ENCODE data around the gene EML4. TPM values are rescaled to one million over a fixed set of nuclear protein-coding genes. Genes with fewer than 3 reads are reported as not detected.

The EML4 gene
- total RNA-seq, 4 donors from 2014 or later, result 3.0 to 5.0 (median 4.6) TPM

- H3K27ac ChIP-seq, result no peak overlapping the region
- ATAC-seq, result no peak
- no peak for TF ChIP-seq CTCF (IDR thresholded peaks at IDR 0.05 in 4 of 5, conservative IDR thresholded peaks at IDR 0.05 in 1 of 5)
- TF ChIP-seq POLR2A (IDR thresholded peaks at IDR 0.05), result no peak
- intact Hi-C loops (cut with DNase I; ENCODE audit: low total_unique reads) (no loop called here), in situ Hi-C loops (cut with MboI; ENCODE audit: low sequenced_read_pairs in 4 of 4) (loop anchor here in 1 of 4 donors (10.0 kb wide), 1 partner anchor 93 kb away; no protein-coding TSS in a partner anchor)
- no peaks in the 10 kb centered on the region for H3K9me3 ChIP-seq
- DNase-seq, result no peak
- H3K4me1 ChIP-seq, result no peaks in the 10 kb centered on the region
- no peaks in the 10 kb centered on the region for H3K27me3 ChIP-seq
- no peaks in the 10 kb centered on the region for H3K36me3 ChIP-seq
- H3K4me3 ChIP-seq, result no peak overlapping the region
These were observed 18.7 kb downstream of the EML4 start for GRCh38 chr2:42187886-42188285.

GRCh38 chr2:42189235-42189566, 20.0 kb downstream of the EML4 start:
- TF ChIP-seq CTCF (IDR thresholded peaks at IDR 0.05 in 4 of 5, conservative IDR thresholded peaks at IDR 0.05 in 1 of 5), result no peak
- TF ChIP-seq POLR2A (IDR thresholded peaks at IDR 0.05), result no peak
- in situ Hi-C loops (cut with MboI; ENCODE audit: low sequenced_read_pairs in 4 of 4), result loop anchor here in 1 of 4 donors (10.0 kb wide), 1 partner anchor 94 kb away; no protein-coding TSS in a partner anchor

GRCh38 chr2:42190191-42190590, 21.0 kb downstream of the EML4 start:
- Histone ChIP-seq H3K9me3 (no peaks in the 10 kb centered on the region), H3K36me3 (no peaks in the 10 kb centered on the region), H3K4me1 (no peaks in the 10 kb centered on the region), H3K27me3 (no peaks in the 10 kb centered on the region), H3K27ac (no peak overlapping the region), H3K4me3 (no peak overlapping the region)
- intact Hi-C loops (cut with DNase I; ENCODE audit: low total_unique reads), result no loop called here
- DNase-seq (no peak), ATAC-seq (no peak)
- in situ Hi-C loops (cut with MboI; ENCODE audit: low sequenced_read_pairs in 4 of 4), result no loop called here
- TF ChIP-seq CTCF (IDR thresholded peaks at IDR 0.05 in 4 of 5, conservative IDR thresholded peaks at IDR 0.05 in 1 of 5), result no peak
- no peak for TF ChIP-seq POLR2A (IDR thresholded peaks at IDR 0.05)

More at GRCh38 chr2:42189235-42189566, 20.0 kb downstream of the EML4 start:
- intact Hi-C loops (cut with DNase I; ENCODE audit: low total_unique reads), result no loop called here
- no peak for DNase-seq
- no peaks in the 10 kb centered on the region for H3K27me3 ChIP-seq
- no peaks in the 10 kb centered on the region for H3K9me3 ChIP-seq
- H3K27ac ChIP-seq, result no peak overlapping the region
- ATAC-seq, result no peak
- no peaks in the 10 kb centered on the region for H3K4me1 ChIP-seq
- no peaks in the 10 kb centered on the region for H3K36me3 ChIP-seq
- H3K4me3 ChIP-seq, result no peak overlapping the region

- DNase-seq, result no peak
- intact Hi-C loops (cut with DNase I; ENCODE audit: low total_unique reads), result no loop called here
- Histone ChIP-seq H3K27ac (no peak overlapping the region), H3K36me3 (no peaks in the 10 kb centered on the region), H3K9me3 (no peaks in the 10 kb centered on the region), H3K4me1 (no peaks in the 10 kb centered on the region), H3K4me3 (no peak overlapping the region), H3K27me3 (no peaks in the 10 kb centered on the region)
- no peak for TF ChIP-seq CTCF (IDR thresholded peaks at IDR 0.05 in 4 of 5, conservative IDR thresholded peaks at IDR 0.05 in 1 of 5)
- TF ChIP-seq POLR2A (IDR thresholded peaks at IDR 0.05), result no peak
- ATAC-seq, result no peak
- in situ Hi-C loops (cut with MboI; ENCODE audit: low sequenced_read_pairs in 4 of 4), result no loop called here
These were observed 22.3 kb downstream of the EML4 start for GRCh38 chr2:42191285-42192009.

GRCh38 chr2:42192010-42192373, 22.8 kb downstream of the EML4 start:
- ATAC-seq (no peak), DNase-seq (no peak)
- H3K27ac ChIP-seq, result no peak overlapping the region
- in situ Hi-C loops (cut with MboI; ENCODE audit: low sequenced_read_pairs in 4 of 4) (no loop called here), intact Hi-C loops (cut with DNase I; ENCODE audit: low total_unique reads) (no loop called here)
- H3K4me3 ChIP-seq, result no peak overlapping the region
- no peak for TF ChIP-seq POLR2A (IDR thresholded peaks at IDR 0.05)
- no peak for TF ChIP-seq CTCF (IDR thresholded peaks at IDR 0.05 in 4 of 5, conservative IDR thresholded peaks at IDR 0.05 in 1 of 5)
- H3K36me3 ChIP-seq, result no peaks in the 10 kb centered on the region
- no peaks in the 10 kb centered on the region for H3K4me1 ChIP-seq
- H3K27me3 ChIP-seq, result no peaks in the 10 kb centered on the region
- no peaks in the 10 kb centered on the region for H3K9me3 ChIP-seq

All from gastrocnemius medialis (tissue), 4 donors.